Measurements from ENCODE around the gene PCTP.

Gene PCTP

DNA sequence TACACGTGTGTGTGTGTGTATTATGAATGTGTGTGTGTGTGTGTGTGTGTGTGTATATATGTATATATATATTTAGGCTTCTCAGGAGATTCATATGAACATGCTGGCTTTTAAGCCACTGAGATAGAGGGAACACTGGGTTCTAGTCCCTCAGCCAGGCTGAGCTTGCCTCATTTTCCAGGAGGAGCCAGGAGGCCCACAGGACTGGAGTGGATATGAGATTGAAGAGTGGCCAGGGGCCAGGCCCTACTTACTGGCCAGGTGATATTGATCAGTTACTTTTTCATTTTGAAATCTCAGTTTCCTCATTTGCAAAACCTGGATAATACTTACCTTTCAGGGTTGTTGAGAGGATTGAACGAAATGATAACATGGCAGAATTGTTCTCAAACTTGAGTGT, 5.8 kb downstream of the PCTP start:
- ChIA-PET POLR2A (no interaction called here), CTCF (interaction anchor here (0.6 to 1.0 kb wide), 3 partner anchors 14 to 230 kb away, joined by 3 to 7 read pairs (median 3); no protein-coding TSS in a partner anchor)
- TF ChIP-seq CTCF (IDR thresholded peaks at IDR 0.05; ENCODE audit: insufficient read depth, low read length, missing control alignments), result no peak
- no peak overlapping the region for H3K4me3 ChIP-seq (ENCODE audit: low read depth, low read length)
- no peak for DNase-seq (ENCODE audit: low read depth, low spot score)

- CTCF ChIA-PET, result interaction anchor here (1.1 to 2.8 kb wide), 5 partner anchors 14 to 231 kb away, joined by 3 to 22 read pairs (median 6); no protein-coding TSS in a partner anchor
- no peak for TF ChIP-seq CTCF (IDR thresholded peaks at IDR 0.05; ENCODE audit: insufficient read depth, low read length, missing control alignments)
- no peak for DNase-seq (ENCODE audit: low read depth, low spot score)
- POLR2A ChIA-PET, result no interaction called here
- H3K4me3 ChIP-seq (ENCODE audit: low read depth, low read length), result no peak overlapping the region
Observed at GRCh38 chr17:55757659-55758058, 6.8 kb downstream of the PCTP start.

- no peak overlapping the region for H3K4me3 ChIP-seq (ENCODE audit: low read depth, low read length)
- ChIA-PET POLR2A (no interaction called here), CTCF (interaction anchor here (1.1 to 2.8 kb wide), 5 partner anchors 13 to 231 kb away, joined by 3 to 22 read pairs (median 6); no protein-coding TSS in a partner anchor)
- no peak for DNase-seq (ENCODE audit: low read depth, low spot score)
- no peak for TF ChIP-seq CTCF (IDR thresholded peaks at IDR 0.05; ENCODE audit: insufficient read depth, low read length, missing control alignments)
Observed at GRCh38 chr17:55758171-55758570, 7.3 kb downstream of the PCTP start.

- TF ChIP-seq CTCF (IDR thresholded peaks at IDR 0.05; ENCODE audit: insufficient read depth, low read length, missing control alignments), result no peak
- CTCF ChIA-PET, result interaction anchor here (1.3 to 1.6 kb wide), 3 partner anchors 10 to 43 kb away, joined by 4 read pairs; no protein-coding TSS in a partner anchor
- no peak for DNase-seq (ENCODE audit: low read depth, low spot score)
- POLR2A ChIA-PET, result interaction anchor here (0.9 kb wide), 1 partner anchor 10 kb away, joined by 4 read pairs; the partner anchor contains the start of gene PCTP
- no peak overlapping the region for H3K4me3 ChIP-seq (ENCODE audit: low read depth, low read length)
Observed at GRCh38 chr17:55760643-55761355, 9.9 kb downstream of the PCTP start.

GRCh38 chr17:55762086-55762858, 11.4 kb downstream of the PCTP start:
- POLR2A ChIA-PET, result no interaction called here
- H3K4me3 ChIP-seq (ENCODE audit: low read depth, low read length), result no peak overlapping the region
- no peak for DNase-seq (ENCODE audit: low read depth, low spot score)
- TF ChIP-seq CTCF (IDR thresholded peaks at IDR 0.05; ENCODE audit: insufficient read depth, low read length, missing control alignments), result no peak
- CTCF ChIA-PET, result interaction anchor here (0.7 to 2.6 kb wide), 4 partner anchors 9 to 236 kb away, joined by 3 to 9 read pairs (median 8); no protein-coding TSS in a partner anchor

DNA sequence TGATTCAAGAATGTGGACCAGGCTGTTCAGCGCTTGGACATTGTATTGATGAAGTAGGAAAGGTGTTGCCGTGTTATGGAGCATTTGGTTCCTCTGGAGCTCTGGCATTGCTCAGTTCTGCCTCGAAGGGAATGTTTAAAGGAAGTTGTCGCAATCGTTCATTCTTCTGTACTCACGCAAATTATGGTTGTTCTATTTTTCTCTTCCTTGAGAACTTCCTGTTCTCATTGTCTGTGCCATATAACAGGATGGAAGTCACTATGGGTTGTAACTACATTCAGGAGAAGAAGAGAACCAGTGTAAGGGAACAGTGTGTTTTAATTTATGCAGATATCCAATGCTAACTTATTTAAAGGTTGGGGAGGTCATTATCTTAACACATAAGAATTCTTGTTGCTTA, 13.0 kb downstream of the PCTP start:
- no peak for TF ChIP-seq CTCF (IDR thresholded peaks at IDR 0.05; ENCODE audit: insufficient read depth, low read length, missing control alignments)
- DNase-seq (ENCODE audit: low read depth, low spot score), result no peak
- ChIA-PET CTCF (interaction anchor here (2.6 kb wide), 2 partner anchors 161 to 237 kb away, joined by 9 to 12 read pairs; no protein-coding TSS in a partner anchor), POLR2A (no interaction called here)
- no peak overlapping the region for H3K4me3 ChIP-seq (ENCODE audit: low read depth, low read length)
